GM12891 (cell line): ENCODE results near the gene HMG20B.
"Not testable (repeated sequence)": the region's sequence is repeated elsewhere in the genome, so short reads cannot be mapped to it uniquely, and the experiment has no call there.

Experiments used
- DNase-seq: peaks from one replicate; pipeline ENCODE4 v3.0.0; 2011; ENCODE audit warnings: low spot score; ENCODE audit not compliant: insufficient read length
- FAIRE-seq: peaks from 2 replicates; lab custom pipeline; 2011; peaks lifted over from hg19 to GRCh38; lab: Jason Lieb, UNC
- PAX5 ChIP-seq: IDR thresholded peaks from 2 replicates; pipeline ENCODE4 v1.6.1; 2011; ENCODE audit warnings: low read length, moderate library complexity, mild to moderate bottlenecking; ENCODE audit not compliant: insufficient read depth, severe bottlenecking
- POLR2A ChIP-seq: IDR thresholded peaks from 2 replicates; pipeline ENCODE4 v1.6.1; 2011; ENCODE audit warnings: low read depth, low read length, control low read depth
- POLR2AphosphoS5 ChIP-seq: IDR thresholded peaks from 2 replicates; pipeline ENCODE4 v1.6.1; 2011; ENCODE audit warnings: low read depth, low read length, control low read depth
- POU2F2 ChIP-seq: IDR thresholded peaks from 2 replicates; pipeline ENCODE4 v1.6.1; 2011; ENCODE audit warnings: low read depth, mild to moderate bottlenecking, control low read depth, low read length, moderate library complexity
- SPI1 ChIP-seq: IDR thresholded peaks from 2 replicates; pipeline ENCODE4 v1.6.1; 2011; ENCODE audit warnings: low read depth, low read length, control low read depth
- TAF1 ChIP-seq: IDR thresholded peaks from 2 replicates; pipeline ENCODE4 v1.6.1; 2011; ENCODE audit warnings: low read depth, low read length, control low read depth

The HMG20B gene

DNA sequence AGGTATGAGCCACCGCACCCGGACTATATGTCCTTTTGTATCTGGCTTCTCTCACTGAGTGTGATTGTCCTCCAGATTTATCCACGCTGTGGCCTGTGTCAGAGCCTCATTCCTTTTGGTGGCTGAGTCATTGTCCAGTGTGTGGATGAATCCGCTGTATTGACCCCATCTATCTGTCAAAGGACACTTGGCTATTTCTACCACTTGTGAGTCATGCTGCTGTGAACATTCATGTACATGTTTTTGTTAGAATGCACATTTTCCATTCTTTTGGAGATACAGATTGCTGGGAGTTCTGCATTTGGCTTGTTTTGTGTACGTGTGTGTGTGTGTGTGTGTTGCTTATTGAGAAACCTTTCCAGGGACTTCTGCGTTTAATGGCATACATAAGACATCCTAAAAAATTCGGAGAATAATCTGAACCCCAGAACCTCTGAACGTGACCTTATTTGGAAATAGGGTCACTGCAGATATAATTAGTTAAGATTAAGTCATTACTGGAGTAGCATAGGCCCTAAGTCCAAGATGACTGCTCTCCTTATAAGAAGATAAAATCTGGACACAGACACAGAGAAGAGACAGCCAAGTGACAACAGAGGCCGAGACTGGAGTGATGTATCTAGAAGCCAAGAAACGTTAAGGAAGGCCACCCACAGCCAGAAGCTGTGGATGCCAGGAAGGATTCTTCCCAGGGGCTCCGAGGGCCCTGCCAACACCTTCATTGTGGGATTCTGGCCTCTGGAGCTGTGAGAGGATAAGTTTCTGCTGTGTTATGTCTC is 7.6 kb downstream of the HMG20B start:
- TF ChIP-seq PAX5 (no peak), POU2F2 (no peak), TAF1 (no peak), SPI1 (no peak), POLR2A (no peak), POLR2AphosphoS5 (no peak)
- DNase-seq (no peak), FAIRE-seq (no peak)

DNA sequence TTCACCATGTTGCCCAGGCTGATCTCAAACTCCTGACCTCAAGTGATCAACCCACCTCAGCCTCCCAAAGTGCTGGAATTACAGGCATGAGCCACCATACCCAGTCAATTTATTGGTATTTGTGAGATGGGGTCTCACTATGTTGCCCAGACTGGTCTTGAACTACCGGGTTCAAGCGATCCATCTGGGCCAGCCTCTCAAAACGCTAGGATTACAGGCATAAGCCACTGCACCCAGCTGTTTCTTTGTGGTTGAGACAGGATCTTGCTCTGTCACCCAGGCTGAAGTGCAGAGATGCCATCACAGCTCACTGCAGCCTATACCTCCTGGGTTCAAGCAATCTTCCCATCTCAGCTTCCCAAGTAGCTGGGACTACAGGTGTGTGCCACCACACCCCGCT is 9.0 kb downstream of the HMG20B start:
- not testable (repeated sequence) for FAIRE-seq, DNase-seq

DNA sequence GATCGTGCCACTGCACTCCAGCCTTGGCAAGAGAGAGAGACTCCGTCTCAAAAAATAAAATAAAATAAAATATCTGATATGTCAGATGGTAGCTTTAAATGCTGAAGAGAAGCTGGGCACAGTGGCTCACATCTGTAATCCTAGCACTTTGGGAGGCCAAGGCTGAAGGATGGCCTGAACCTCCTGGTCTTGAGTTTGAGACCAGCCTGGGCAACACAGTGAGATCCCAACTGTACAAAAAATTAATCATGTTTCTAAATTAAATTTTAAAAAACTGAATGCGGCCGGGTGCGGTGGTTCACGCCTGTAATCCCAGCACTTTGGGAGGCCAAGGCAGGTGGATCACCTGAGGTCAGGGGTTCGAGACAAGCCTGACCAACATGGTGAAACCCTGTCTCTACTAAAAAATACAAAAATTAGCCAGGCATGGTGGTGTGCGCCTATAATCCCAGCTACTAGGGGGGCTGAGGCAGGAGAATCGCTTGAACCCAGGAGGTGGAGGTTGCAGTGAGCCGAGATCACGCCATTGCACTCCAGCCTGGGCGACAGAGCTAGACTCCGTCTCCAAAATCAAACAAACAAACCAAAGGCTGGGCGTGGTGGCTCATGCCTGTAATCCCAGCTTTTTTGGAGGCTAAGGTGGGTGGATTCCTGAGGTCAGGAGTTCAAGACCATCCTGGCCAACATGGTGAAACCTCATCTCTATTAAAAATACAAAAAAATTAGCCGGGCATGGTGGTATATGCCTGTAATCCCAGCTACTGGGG is 11.5 kb downstream of the HMG20B start:
- not testable (repeated sequence) for DNase-seq, FAIRE-seq

DNA sequence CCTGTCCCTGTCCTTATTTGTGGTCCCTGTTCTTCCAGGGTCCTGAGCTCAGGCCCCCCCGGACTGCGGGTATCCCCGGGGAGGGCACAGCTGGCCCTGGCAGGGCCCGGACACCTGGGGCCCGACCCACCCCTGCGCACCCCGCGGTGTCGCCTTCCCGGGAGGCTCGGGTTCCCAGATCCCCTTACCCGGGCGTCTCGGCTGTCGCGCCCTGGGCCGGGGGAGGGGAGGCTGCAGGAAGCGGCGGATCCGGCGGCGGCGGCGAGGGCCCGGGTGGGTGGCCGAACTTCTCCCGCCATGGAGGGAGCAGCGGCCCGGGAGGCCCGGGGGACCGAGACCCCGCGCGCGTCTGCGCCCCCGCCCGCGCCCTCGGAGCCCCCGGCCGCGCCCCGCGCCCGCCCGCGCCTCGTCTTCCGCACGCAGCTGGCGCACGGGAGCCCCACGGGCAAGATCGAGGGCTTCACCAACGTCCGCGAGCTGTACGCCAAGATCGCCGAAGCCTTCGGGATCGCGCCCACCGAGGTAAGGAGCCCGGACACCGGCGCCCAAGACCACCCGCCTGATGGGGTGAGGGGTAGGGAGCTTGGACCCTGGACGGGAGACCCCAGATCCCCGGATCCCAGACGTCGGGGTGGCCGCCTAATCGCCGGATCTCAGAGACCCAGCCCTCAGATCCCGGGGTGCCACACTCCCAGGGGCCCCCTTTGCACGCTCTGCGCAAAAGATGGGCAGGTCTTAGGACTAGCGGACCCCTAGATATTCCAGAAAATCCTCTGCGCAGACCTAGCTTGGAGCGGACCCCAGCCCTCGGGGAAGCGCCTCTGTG is 12.8 kb downstream of the HMG20B start, which contains the start of gene GIPC3:
GIPC3 (plus strand) TSS at position 178 of the 826 bp plus-strand sequence; CDS start at position 298, 120 bp downstream.
- no peak for DNase-seq
- TF ChIP-seq POU2F2: no peak
- TF ChIP-seq SPI1: no peak
- no peak for TF ChIP-seq TAF1
- TF ChIP-seq POLR2A: no peak
- TF ChIP-seq POLR2AphosphoS5: no peak
- TF ChIP-seq PAX5: no peak
- no peak for FAIRE-seq

DNA sequence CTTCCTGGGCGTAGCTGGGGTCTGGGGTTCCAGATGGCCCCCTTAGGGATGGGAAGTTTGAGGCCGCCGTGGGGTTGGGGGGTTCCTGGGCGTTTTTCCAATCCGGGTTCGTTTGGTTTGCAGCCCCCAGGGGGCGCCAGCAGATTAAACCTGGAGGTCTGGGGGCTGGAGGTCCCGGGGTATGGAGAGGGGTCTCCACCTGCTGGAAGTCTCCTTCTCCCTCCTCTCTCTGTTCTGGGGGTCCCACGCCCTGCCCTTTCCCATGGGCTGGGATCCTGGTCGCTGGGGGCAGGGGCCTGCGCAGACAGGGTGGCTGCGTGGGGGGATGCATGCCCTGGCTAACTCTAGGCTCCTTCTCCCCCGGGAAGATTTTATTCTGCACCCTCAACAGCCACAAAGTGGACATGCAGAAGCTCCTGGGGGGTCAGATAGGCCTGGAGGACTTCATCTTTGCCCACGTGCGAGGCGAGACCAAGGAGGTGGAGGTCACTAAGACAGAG is 13.4 kb downstream of the HMG20B start:
- FAIRE-seq: no peak
- no peak for TF ChIP-seq PAX5
- TF ChIP-seq POU2F2: no peak
- TF ChIP-seq POLR2A: no peak
- no peak for TF ChIP-seq TAF1
- no peak for TF ChIP-seq SPI1
- TF ChIP-seq POLR2AphosphoS5: no peak
- DNase-seq: no peak

DNA sequence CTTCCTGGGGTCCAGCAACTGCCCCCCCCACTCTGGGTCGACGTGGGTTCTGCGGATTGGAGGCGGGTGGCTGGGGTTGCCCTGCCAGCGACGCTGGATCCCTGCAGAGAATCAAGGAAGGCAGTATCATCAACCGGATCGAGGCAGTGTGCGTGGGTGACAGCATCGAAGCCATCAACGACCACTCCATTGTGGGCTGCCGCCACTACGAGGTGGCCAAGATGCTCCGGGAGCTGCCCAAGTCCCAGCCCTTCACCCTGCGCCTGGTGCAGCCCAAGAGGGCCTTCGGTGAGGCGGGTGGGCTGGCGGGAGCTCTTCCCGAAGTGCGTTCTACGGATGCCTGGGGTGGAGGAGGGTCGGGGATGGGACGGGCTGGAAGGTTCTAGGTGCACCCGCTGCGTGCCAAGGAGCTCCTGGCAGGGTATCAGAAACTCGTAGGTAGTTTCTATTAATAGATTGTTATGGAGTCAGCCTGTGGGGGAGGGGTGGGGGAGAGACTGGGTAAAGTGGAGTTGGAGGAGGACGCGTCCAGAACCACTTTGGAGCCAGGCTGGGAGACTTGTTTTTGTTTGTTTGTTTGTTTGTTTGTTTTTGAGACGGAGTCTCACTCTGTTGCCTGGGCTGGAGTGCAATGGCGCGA is 14.1 kb downstream of the HMG20B start:
- TF ChIP-seq POLR2A: no peak
- TF ChIP-seq POLR2AphosphoS5: no peak
- no peak for TF ChIP-seq PAX5
- TF ChIP-seq SPI1: no peak
- no peak for TF ChIP-seq POU2F2
- no peak for TF ChIP-seq TAF1
- DNase-seq (no peak), FAIRE-seq (no peak)

GRCh38 chr19:3589439-3589838 is 16.7 kb downstream of the HMG20B start:
- no peak for FAIRE-seq

GRCh38 chr19:3589949-3590348 is 17.2 kb downstream of the HMG20B start:
- TF ChIP-seq POLR2AphosphoS5: no peak
- no peak for TF ChIP-seq TAF1
- TF ChIP-seq POU2F2: no peak
- TF ChIP-seq SPI1: no peak
- TF ChIP-seq PAX5: no peak
- no peak for TF ChIP-seq POLR2A
- DNase-seq (no peak), FAIRE-seq (no peak)

More at GRCh38 chr19:3589439-3589838, 16.7 kb downstream of the HMG20B start:
- no peak for DNase-seq
- TF ChIP-seq PAX5: no peak

DNA sequence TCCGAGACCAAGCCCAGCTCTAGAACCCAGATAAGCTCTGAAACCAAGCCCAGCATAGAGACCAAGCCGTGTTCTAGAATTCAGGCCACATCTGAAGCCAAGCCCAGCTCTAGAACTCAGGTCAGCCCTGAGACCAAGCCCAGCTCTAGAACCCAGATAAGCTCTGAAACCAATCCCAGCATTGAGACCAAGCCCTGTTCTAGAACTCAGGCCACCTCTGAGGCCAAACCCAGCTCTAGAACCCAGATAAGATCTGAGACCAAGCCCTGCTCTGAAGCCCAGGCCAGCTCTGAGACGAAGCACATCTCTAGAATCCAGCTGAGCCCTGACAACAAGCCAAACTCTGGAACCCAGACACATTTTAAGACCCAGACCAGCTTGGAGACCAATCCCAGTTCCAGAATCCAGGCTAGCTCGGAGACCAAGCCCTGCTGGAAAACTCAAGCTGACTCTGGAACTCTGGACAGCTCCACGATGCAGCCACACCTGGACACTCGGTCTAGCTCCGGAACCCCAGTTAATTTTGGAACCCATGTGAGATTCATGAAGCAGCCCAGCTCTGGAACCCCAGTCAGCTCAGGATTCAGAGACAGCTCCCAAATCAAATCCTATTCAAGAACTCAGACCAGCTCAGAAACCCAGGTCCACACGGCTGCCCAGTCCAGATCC is 18.4 kb downstream of the HMG20B start:
- no peak for TF ChIP-seq POLR2A
- TF ChIP-seq SPI1: no peak
- DNase-seq: no peak
- FAIRE-seq: no peak
